Measurements from ENCODE around the gene MCU.
"Not testable (repeated sequence)": the region's sequence is repeated elsewhere in the genome, so short reads cannot be mapped to it uniquely, and the experiment has no call there.

The MCU gene

GRCh38 chr10:72691863-72692743 lies at the start of gene MCU:
MCU (plus strand) TSS chr10:72692143; CDS start chr10:72692152, 9 bp downstream.
- Histone ChIP-seq H3K9me3 (no peaks in the 10 kb centered on the region), H3K27me3 (ENCODE audit: low read depth) (no peaks in the 10 kb centered on the region), H3K4me3 (peak within 1 kb of the TSS; percentile 68), H3K36me3 (replicated peaks) (no peaks in the 10 kb centered on the region), H3K4me1 (peaks cover 42% of the 10 kb centered on the region)
- in situ Hi-C loops (cut with MboI; ENCODE audit: low sequenced_read_pairs): loop anchor here (10.0 kb wide), 1 partner anchor 327 kb away; no protein-coding TSS in a partner anchor
- peak; percentile 96 to 97 for DNase-seq (ENCODE audit: low spot score in 2 of 2)

- Histone ChIP-seq H3K36me3 (replicated peaks) (no peaks in the 10 kb centered on the region), H3K27me3 (ENCODE audit: low read depth) (peaks cover 3% of the 10 kb centered on the region; the same call in 1 of the 2 replicates), H3K4me1 (no peaks in the 10 kb centered on the region), H3K9me3 (no peaks in the 10 kb centered on the region), H3K4me3 (no peak overlapping the region)
- DNase-seq (ENCODE audit: low spot score in 2 of 2): no peak
- in situ Hi-C loops (cut with MboI; ENCODE audit: low sequenced_read_pairs): no loop called here
Measured at GRCh38 chr10:72642318-72642717, 49.6 kb upstream of the MCU start.

- Histone ChIP-seq H3K4me1 (no peaks in the 10 kb centered on the region), H3K36me3 (replicated peaks) (no peaks in the 10 kb centered on the region), H3K4me3 (no peak overlapping the region), H3K9me3 (no peaks in the 10 kb centered on the region), H3K27me3 (ENCODE audit: low read depth) (peaks cover 3% of the 10 kb centered on the region; the same call in 1 of the 2 replicates)
- in situ Hi-C loops (cut with MboI; ENCODE audit: low sequenced_read_pairs): no loop called here
- no peak for DNase-seq (ENCODE audit: low spot score in 2 of 2)
Measured at GRCh38 chr10:72645263-72645858, 46.6 kb upstream of the MCU start.

GRCh38 chr10:72646971-72647370 lies 45.0 kb upstream of the MCU start:
- H3K27me3 ChIP-seq (ENCODE audit: low read depth); H3K36me3 ChIP-seq (replicated peaks); H3K4me1 ChIP-seq; H3K4me3 ChIP-seq; H3K9me3 ChIP-seq; in situ Hi-C loops (cut with MboI; ENCODE audit: low sequenced_read_pairs); DNase-seq (ENCODE audit: low spot score in 2 of 2): not testable (repeated sequence)

GRCh38 chr10:72648301-72648700 lies 43.6 kb upstream of the MCU start:
- no peaks in the 10 kb centered on the region for H3K4me1 ChIP-seq
- H3K36me3 ChIP-seq (replicated peaks): no peaks in the 10 kb centered on the region
- H3K9me3 ChIP-seq: no peaks in the 10 kb centered on the region
- in situ Hi-C loops (cut with MboI; ENCODE audit: low sequenced_read_pairs): no loop called here
- DNase-seq (ENCODE audit: low spot score in 2 of 2): no peak
- H3K27me3 ChIP-seq (ENCODE audit: low read depth): peaks cover 3% of the 10 kb centered on the region; the same call in 1 of the 2 replicates
- no peak overlapping the region for H3K4me3 ChIP-seq

- Histone ChIP-seq H3K27me3 (ENCODE audit: low read depth) (peaks cover 3% of the 10 kb centered on the region; the same call in 1 of the 2 replicates), H3K36me3 (replicated peaks) (no peaks in the 10 kb centered on the region), H3K4me1 (no peaks in the 10 kb centered on the region), H3K4me3 (no peak overlapping the region), H3K9me3 (no peaks in the 10 kb centered on the region)
- in situ Hi-C loops (cut with MboI; ENCODE audit: low sequenced_read_pairs): no loop called here
- no peak for DNase-seq (ENCODE audit: low spot score in 2 of 2)
Measured at GRCh38 chr10:72649291-72649690, 42.7 kb upstream of the MCU start.

GRCh38 chr10:72653383-72654096 lies 38.4 kb upstream of the MCU start:
- Histone ChIP-seq H3K27me3 (ENCODE audit: low read depth) (no peaks in the 10 kb centered on the region), H3K4me3 (no peak overlapping the region), H3K4me1 (no peaks in the 10 kb centered on the region), H3K36me3 (replicated peaks) (no peaks in the 10 kb centered on the region), H3K9me3 (no peaks in the 10 kb centered on the region)
- in situ Hi-C loops (cut with MboI; ENCODE audit: low sequenced_read_pairs): no loop called here
- no peak for DNase-seq (ENCODE audit: low spot score in 2 of 2)

- H3K9me3 ChIP-seq: no peaks in the 10 kb centered on the region
- in situ Hi-C loops (cut with MboI; ENCODE audit: low sequenced_read_pairs): no loop called here
- no peaks in the 10 kb centered on the region for H3K4me1 ChIP-seq
Measured at GRCh38 chr10:72654720-72655119, 37.2 kb upstream of the MCU start.

GRCh38 chr10:72658696-72659400 lies 33.1 kb upstream of the MCU start:
- H3K9me3 ChIP-seq: no peaks in the 10 kb centered on the region
- in situ Hi-C loops (cut with MboI; ENCODE audit: low sequenced_read_pairs): no loop called here
- no peak for DNase-seq (ENCODE audit: low spot score in 2 of 2)
- no peak overlapping the region for H3K4me3 ChIP-seq
- H3K4me1 ChIP-seq: no peaks in the 10 kb centered on the region
- H3K36me3 ChIP-seq (replicated peaks): no peaks in the 10 kb centered on the region
- no peaks in the 10 kb centered on the region for H3K27me3 ChIP-seq (ENCODE audit: low read depth)

More at GRCh38 chr10:72654720-72655119, 37.2 kb upstream of the MCU start:
- Histone ChIP-seq H3K36me3 (replicated peaks) (no peaks in the 10 kb centered on the region), H3K27me3 (ENCODE audit: low read depth) (no peaks in the 10 kb centered on the region), H3K4me3 (no peak overlapping the region)
- no peak for DNase-seq (ENCODE audit: low spot score in 2 of 2)

- no peaks in the 10 kb centered on the region for H3K9me3 ChIP-seq
- H3K4me3 ChIP-seq: no peak overlapping the region
- no peak for DNase-seq (ENCODE audit: low spot score in 2 of 2)
- no peaks in the 10 kb centered on the region for H3K27me3 ChIP-seq (ENCODE audit: low read depth)
- no peaks in the 10 kb centered on the region for H3K4me1 ChIP-seq
- in situ Hi-C loops (cut with MboI; ENCODE audit: low sequenced_read_pairs): no loop called here
- no peaks in the 10 kb centered on the region for H3K36me3 ChIP-seq (replicated peaks)
Measured at GRCh38 chr10:72659694-72660093, 32.2 kb upstream of the MCU start.

- Histone ChIP-seq H3K27me3 (ENCODE audit: low read depth) (no peaks in the 10 kb centered on the region), H3K4me3 (no peak overlapping the region), H3K9me3 (no peaks in the 10 kb centered on the region), H3K36me3 (replicated peaks) (no peaks in the 10 kb centered on the region), H3K4me1 (no peaks in the 10 kb centered on the region)
- in situ Hi-C loops (cut with MboI; ENCODE audit: low sequenced_read_pairs): no loop called here
- no peak for DNase-seq (ENCODE audit: low spot score in 2 of 2)
Measured at GRCh38 chr10:72660220-72660619, 31.7 kb upstream of the MCU start.

GRCh38 chr10:72661431-72661830 lies 30.5 kb upstream of the MCU start:
- in situ Hi-C loops (cut with MboI; ENCODE audit: low sequenced_read_pairs): no loop called here
- H3K4me1 ChIP-seq: no peaks in the 10 kb centered on the region
- H3K9me3 ChIP-seq: no peaks in the 10 kb centered on the region
- no peaks in the 10 kb centered on the region for H3K36me3 ChIP-seq (replicated peaks)
- no peak for DNase-seq (ENCODE audit: low spot score in 2 of 2)
- H3K4me3 ChIP-seq: no peak overlapping the region
- H3K27me3 ChIP-seq (ENCODE audit: low read depth): no peaks in the 10 kb centered on the region

- Histone ChIP-seq H3K27me3 (ENCODE audit: low read depth) (no peaks in the 10 kb centered on the region), H3K4me3 (no peak overlapping the region), H3K9me3 (no peaks in the 10 kb centered on the region), H3K36me3 (replicated peaks) (no peaks in the 10 kb centered on the region), H3K4me1 (peaks cover under 1% of the 10 kb centered on the region; the same call in 1 of the 2 replicates)
- DNase-seq (ENCODE audit: low spot score in 2 of 2): no peak
- in situ Hi-C loops (cut with MboI; ENCODE audit: low sequenced_read_pairs): no loop called here
Measured at GRCh38 chr10:72663971-72664370, 28.0 kb upstream of the MCU start.

All from HAP-1 (cell line).